GM12891 (cell line): Measurements from ENCODE around the gene SENP2.

Experiments used
- PAX5 ChIP-seq: IDR thresholded peaks from 2 replicates; pipeline ENCODE4 v1.6.1; 2011; ENCODE audit warnings: low read length, moderate library complexity, mild to moderate bottlenecking; ENCODE audit not compliant: insufficient read depth, severe bottlenecking
- POLR2A ChIP-seq: IDR thresholded peaks from 2 replicates; pipeline ENCODE4 v1.6.1; 2011; ENCODE audit warnings: low read depth, low read length, control low read depth
- POLR2AphosphoS5 ChIP-seq: IDR thresholded peaks from 2 replicates; pipeline ENCODE4 v1.6.1; 2011; ENCODE audit warnings: low read depth, low read length, control low read depth
- SPI1 ChIP-seq: IDR thresholded peaks from 2 replicates; pipeline ENCODE4 v1.6.1; 2011; ENCODE audit warnings: low read depth, low read length, control low read depth
- TAF1 ChIP-seq: IDR thresholded peaks from 2 replicates; pipeline ENCODE4 v1.6.1; 2011; ENCODE audit warnings: low read depth, low read length, control low read depth

DNA sequence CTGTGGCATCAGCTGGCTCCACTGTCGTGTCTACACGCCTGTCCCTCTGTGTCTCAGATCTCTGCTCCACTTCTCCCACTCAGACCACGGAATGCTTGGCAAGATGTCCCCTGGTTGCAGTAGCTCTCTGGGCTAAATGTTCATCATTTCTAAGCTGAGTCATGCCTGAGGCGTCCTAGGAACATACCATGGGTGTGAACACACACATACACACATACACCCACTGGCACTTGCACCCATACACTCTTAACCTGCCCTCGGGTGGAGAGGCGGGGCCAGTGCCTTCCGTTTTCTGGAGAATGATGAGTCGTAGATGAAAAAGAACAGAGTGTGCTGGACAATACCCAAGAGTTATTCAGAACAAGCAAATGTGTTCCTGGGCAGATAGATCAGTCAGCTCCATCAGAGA is 72.4 kb downstream of the SENP2 start:
- TF ChIP-seq POLR2A (no peak), TAF1 (no peak), SPI1 (no peak), POLR2AphosphoS5 (no peak), PAX5 (no peak)
